HEK293T (cell line): Measurements from ENCODE around the gene CLRN3.

Source experiments
- BHLHE40 ChIP-seq: fragments of 450-650 bp; IDR thresholded peaks from 2 replicates; pipeline ENCODE4 v1.6.1; 2016; ENCODE audit warnings: mild to moderate bottlenecking, moderate library complexity, borderline replicate concordance
- CTBP1 ChIP-seq: fragments of 450-650 bp; IDR thresholded peaks from 2 replicates; pipeline ENCODE4 v1.6.1; 2016; ENCODE audit warnings: borderline replicate concordance
- ELF4 ChIP-seq: fragments of 450-650 bp; IDR thresholded peaks from 2 replicates; pipeline ENCODE4 v1.6.1; 2017; ENCODE audit warnings: antibody characterized with exemption
- FOXA1 ChIP-seq: fragments of 450-650 bp; IDR thresholded peaks from 2 replicates; pipeline ENCODE4 v1.6.1; 2016; ENCODE audit warnings: mild to moderate bottlenecking
- FOXM1 ChIP-seq: fragments of 450-650 bp; IDR thresholded peaks from 2 replicates; pipeline ENCODE4 v1.6.1; 2017; ENCODE audit warnings: mild to moderate bottlenecking, borderline replicate concordance
- NFRKB ChIP-seq: fragments of 450-650 bp; IDR thresholded peaks from 2 replicates; pipeline ENCODE4 v1.6.1; 2016; ENCODE audit warnings: mild to moderate bottlenecking, moderate library complexity
- SP1 ChIP-seq: fragments of 450-650 bp; IDR thresholded peaks from 2 replicates; pipeline ENCODE4 v1.6.1; 2017
- TARDBP ChIP-seq: fragments of 450-650 bp; IDR thresholded peaks from 2 replicates; pipeline ENCODE4 v1.6.1; 2016
- TF ChIP-seq, protein P1 (sequence below): fragments of 450-650 bp; IDR thresholded peaks from 2 replicates; pipeline ENCODE4 v1.6.1; 2016

DNA sequence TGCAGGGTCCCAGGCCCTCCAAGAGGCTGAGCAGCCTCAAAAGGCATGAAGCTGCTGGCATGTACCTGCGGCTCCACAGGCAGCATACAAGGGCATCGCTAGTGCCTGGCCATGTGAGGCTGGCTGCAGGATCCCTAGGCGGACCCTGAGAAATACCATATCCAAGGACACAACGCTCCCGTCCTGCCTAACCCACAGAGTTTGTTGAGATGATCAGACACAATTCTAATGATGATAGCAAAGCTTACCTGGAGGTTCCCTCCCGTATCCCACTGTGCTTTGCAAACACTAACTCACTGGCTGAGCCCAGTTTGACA lies 17.3 kb downstream of the CLRN3 start:
- TF ChIP-seq FOXA1 (no peak), ELF4 (no peak), NFRKB (no peak), CTBP1 (no peak), SP1 (no peak), FOXM1 (no peak), BHLHE40 (no peak), TARDBP (no peak)
- TF ChIP-seq, protein P1, sequence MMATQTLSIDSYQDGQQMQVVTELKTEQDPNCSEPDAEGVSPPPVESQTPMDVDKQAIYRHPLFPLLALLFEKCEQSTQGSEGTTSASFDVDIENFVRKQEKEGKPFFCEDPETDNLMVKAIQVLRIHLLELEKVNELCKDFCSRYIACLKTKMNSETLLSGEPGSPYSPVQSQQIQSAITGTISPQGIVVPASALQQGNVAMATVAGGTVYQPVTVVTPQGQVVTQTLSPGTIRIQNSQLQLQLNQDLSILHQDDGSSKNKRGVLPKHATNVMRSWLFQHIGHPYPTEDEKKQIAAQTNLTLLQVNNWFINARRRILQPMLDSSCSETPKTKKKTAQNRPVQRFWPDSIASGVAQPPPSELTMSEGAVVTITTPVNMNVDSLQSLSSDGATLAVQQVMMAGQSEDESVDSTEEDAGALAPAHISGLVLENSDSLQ, result no peak
